Tibial nerve (tissue), 4 donors: ENCODE measurements around the gene GALNT14. TPM values are rescaled to one million over a fixed set of nuclear protein-coding genes. Genes with fewer than 3 reads are reported as not detected.

ENCODE experiments used
- DNase-seq, 2 donors: peaks; one replicate each; pipeline ENCODE4 v3.0.0-alpha.2; 2019; ENCODE audit warnings: low spot score in 2 of 2
- H3K27ac ChIP-seq, 4 donors: fragments of 200-600 bp; sonication (generic) in 3 of 4; one replicate each; pipeline ENCODE4 v1.5.1; 2017 to 2019; ENCODE audit warnings: mild to moderate bottlenecking in 1 of 4
- H3K27me3 ChIP-seq, 2 donors: fragments of 200-600 bp; sonication (generic) in 1 of 2; one replicate each; pipeline versions ENCODE4 v1.5.1 to v1.6.0; 2017 to 2019
- H3K36me3 ChIP-seq, 3 donors: fragments of 200-600 bp; sonication (generic); one replicate each; pipeline ENCODE4 v1.5.1; 2018 to 2019
- H3K4me1 ChIP-seq, 4 donors: fragments of 200-600 bp; sonication (generic) in 3 of 4; one replicate each; pipeline ENCODE4 v1.5.1; 2017 to 2019
- H3K4me3 ChIP-seq, 4 donors: fragments of 200-600 bp; sonication (generic) in 3 of 4; one replicate each; pipeline ENCODE4 v1.5.1; 2017 to 2019; ENCODE audit warnings: mild to moderate bottlenecking in 1 of 4, moderate library complexity in 1 of 4
- H3K9me3 ChIP-seq, 4 donors: fragments of 200-600 bp; sonication (generic) in 3 of 4; one replicate each; pipeline ENCODE4 v1.5.1; 2017 to 2019
- EP300 ChIP-seq, 2 donors: sonication (generic); formaldehyde crosslinking; IDR thresholded peaks; one replicate each; pipeline ENCODE4 v1.6.1; 2017; ENCODE audit warnings: antibody characterized with exemption in 2 of 2, mild to moderate bottlenecking in 1 of 2
- POLR2A ChIP-seq, 2 donors: fragments of 450-650 bp; IDR thresholded peaks; one replicate each; pipeline ENCODE4 v1.6.1; 2017; ENCODE audit warnings: antibody characterized with exemption in 2 of 2, mild to moderate bottlenecking in 2 of 2, moderate library complexity in 2 of 2
- WGBS, 2 donors: methylation state at CpG; one replicate each; pipeline ENCODE4 v1.1.5; 2018; 5-methylcytosine and 5-hydroxymethylcytosine counted together
- total RNA-seq, 4 donors: library from RNA; depleted of rRNA; stranded (reverse); fragments of >200 nt; gene quantifications; one replicate each; pipeline ENCODE4 v1.1.0, GENCODE V29; 2016
- TF ChIP-seq, protein P1 (sequence below), 5 experiments: fragments of 200-600 bp in 3 of 5; fragments of 450-650 bp in 2 of 5; sonication (generic) in 3 of 5; IDR thresholded peaks; one replicate each; pipeline ENCODE4 v1.5.1; 2016 to 2019; ENCODE audit warnings: antibody characterized with exemption in 5 of 5, mild to moderate bottlenecking in 3 of 5, moderate library complexity in 2 of 5

GALNT14 gene
- total RNA-seq, 4 donors from 2014 or later, result 0.21 to 4.2 (median 0.78) TPM; not detected in 1

DNA sequence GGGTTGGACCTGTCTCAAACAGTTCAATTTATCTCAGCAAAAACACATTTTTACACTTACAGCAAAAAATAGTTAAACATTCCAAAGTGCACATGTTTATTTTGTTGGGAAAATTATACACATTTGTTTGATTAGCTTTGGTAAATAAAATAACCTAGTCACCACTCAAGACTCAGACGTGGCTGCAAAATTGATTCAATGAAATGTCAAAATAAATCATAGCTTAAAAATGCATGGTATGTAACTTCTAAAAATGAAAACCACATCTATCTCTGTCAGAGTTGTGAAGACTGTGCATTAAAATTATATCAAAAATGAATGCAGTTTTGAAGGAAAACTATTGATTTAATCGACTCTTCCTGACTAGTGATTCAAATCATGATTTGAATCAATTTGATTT is 56.7 kb downstream of the GALNT14 start:
- no peak for TF ChIP-seq EP300 (IDR thresholded peaks at IDR 0.05)
- no peak for TF ChIP-seq POLR2A (IDR thresholded peaks at IDR 0.05)
- TF ChIP-seq, protein P1, sequence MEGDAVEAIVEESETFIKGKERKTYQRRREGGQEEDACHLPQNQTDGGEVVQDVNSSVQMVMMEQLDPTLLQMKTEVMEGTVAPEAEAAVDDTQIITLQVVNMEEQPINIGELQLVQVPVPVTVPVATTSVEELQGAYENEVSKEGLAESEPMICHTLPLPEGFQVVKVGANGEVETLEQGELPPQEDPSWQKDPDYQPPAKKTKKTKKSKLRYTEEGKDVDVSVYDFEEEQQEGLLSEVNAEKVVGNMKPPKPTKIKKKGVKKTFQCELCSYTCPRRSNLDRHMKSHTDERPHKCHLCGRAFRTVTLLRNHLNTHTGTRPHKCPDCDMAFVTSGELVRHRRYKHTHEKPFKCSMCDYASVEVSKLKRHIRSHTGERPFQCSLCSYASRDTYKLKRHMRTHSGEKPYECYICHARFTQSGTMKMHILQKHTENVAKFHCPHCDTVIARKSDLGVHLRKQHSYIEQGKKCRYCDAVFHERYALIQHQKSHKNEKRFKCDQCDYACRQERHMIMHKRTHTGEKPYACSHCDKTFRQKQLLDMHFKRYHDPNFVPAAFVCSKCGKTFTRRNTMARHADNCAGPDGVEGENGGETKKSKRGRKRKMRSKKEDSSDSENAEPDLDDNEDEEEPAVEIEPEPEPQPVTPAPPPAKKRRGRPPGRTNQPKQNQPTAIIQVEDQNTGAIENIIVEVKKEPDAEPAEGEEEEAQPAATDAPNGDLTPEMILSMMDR (IDR thresholded peaks at IDR 0.05), result no peak
- no peaks in the 10 kb centered on the region for H3K4me1 ChIP-seq
- no peaks in the 10 kb centered on the region for H3K36me3 ChIP-seq
- no peak overlapping the region for H3K27ac ChIP-seq
- no peak overlapping the region for H3K4me3 ChIP-seq
- H3K9me3 ChIP-seq, result no peaks in the 10 kb centered on the region
- H3K27me3 ChIP-seq, result no peaks in the 10 kb centered on the region
- 38 to 46% methylated on average over 2 of the region's 2 CpGs for WGBS, 2 donors
- DNase-seq, result no peak

DNA sequence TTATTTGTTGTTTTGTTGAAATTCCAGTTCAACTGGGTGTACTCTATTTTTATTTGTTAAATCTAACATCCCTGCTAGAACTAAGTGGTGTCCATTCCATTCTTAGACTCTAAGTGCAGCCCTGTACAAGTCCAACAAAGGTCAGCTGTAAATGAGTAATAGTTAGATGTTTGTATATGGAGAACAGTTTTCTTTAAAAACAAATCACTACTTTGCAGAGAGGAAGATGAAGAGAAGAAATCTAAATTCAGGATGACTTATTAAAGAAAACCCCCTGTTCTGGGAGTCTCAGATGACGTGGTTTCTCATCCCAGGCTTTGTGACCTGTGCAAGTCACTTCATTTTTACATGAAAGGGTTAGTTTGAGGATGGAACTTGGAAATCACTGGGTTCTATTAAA is 57.9 kb downstream of the GALNT14 start:
- H3K27ac ChIP-seq, result no peak overlapping the region
- no peak overlapping the region for H3K4me3 ChIP-seq
- no peaks in the 10 kb centered on the region for H3K36me3 ChIP-seq
- H3K4me1 ChIP-seq, result no peaks in the 10 kb centered on the region
- DNase-seq, result no peak
- 80% methylated on average over 1 of the region's 1 CpG for WGBS, 2 donors
- TF ChIP-seq POLR2A (IDR thresholded peaks at IDR 0.05) (no peak), EP300 (IDR thresholded peaks at IDR 0.05) (no peak)
- TF ChIP-seq, protein P1 (IDR thresholded peaks at IDR 0.05), result no peak
- no peaks in the 10 kb centered on the region for H3K9me3 ChIP-seq
- no peaks in the 10 kb centered on the region for H3K27me3 ChIP-seq

DNA sequence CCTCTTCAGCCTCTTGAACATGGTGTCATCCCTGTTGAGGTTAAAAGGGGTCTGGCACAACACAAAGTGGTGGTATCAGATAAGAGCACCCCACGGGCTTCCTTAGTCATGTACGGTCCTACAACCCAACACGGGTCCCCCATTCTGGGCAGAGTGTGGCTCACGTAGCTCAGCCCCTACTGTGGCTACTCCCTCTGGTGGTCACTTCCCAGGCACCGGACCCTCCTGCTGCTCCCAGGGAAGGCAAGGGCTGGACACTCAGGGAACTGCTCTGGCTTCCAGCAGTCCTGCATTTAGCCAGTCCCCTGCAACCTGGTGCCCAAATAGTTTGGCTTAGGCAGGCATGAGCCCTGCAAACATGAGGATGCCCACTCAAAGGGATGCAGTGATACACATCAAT is 58.6 kb downstream of the GALNT14 start:
- no peak overlapping the region for H3K4me3 ChIP-seq
- no peaks in the 10 kb centered on the region for H3K36me3 ChIP-seq
- 50 to 56% methylated on average over 5 of the region's 5 CpGs for WGBS, 2 donors
- no peak overlapping the region for H3K27ac ChIP-seq
- no peak for DNase-seq
- no peaks in the 10 kb centered on the region for H3K27me3 ChIP-seq
- TF ChIP-seq, protein P1 (IDR thresholded peaks at IDR 0.05), result peak in 1 of 5 experiments; percentile 11
- TF ChIP-seq POLR2A (IDR thresholded peaks at IDR 0.05), result no peak
- no peak for TF ChIP-seq EP300 (IDR thresholded peaks at IDR 0.05)
- H3K9me3 ChIP-seq, result no peaks in the 10 kb centered on the region
- H3K4me1 ChIP-seq, result no peaks in the 10 kb centered on the region

DNA sequence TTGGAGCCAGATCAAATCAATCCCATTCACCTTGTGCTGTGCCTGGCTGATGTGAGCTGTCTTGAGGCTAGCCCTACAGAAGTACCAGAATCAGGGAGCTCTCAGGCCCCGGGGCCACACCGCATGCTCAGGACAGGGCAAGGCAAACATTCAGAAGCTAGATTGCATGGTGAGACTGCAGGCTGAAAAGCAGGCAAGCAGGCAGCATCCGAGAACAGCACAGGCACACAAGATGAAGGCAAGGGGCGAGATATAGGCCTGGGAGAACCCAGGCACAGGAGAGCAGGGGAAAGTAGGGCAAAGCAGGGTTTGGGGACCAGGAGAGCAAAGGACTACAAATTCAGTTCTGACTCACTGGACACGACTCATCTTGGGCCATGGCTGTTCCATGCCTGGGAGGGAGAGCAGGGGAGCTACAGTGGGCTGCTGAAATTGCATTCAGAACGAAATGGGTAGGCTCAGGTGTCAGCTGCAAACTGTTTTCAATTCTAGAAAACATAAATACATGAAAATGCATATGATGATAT is 59.6 kb downstream of the GALNT14 start:
- no peaks in the 10 kb centered on the region for H3K36me3 ChIP-seq
- no peak overlapping the region for H3K27ac ChIP-seq
- TF ChIP-seq POLR2A (IDR thresholded peaks at IDR 0.05), result no peak
- TF ChIP-seq, protein P1 (IDR thresholded peaks at IDR 0.05), result no peak
- no peak for TF ChIP-seq EP300 (IDR thresholded peaks at IDR 0.05)
- H3K4me1 ChIP-seq, result no peaks in the 10 kb centered on the region
- H3K4me3 ChIP-seq, result no peak overlapping the region
- no peak for DNase-seq
- 72 to 82% methylated on average over 6 of the region's 6 CpGs for WGBS, 2 donors
- H3K27me3 ChIP-seq, result no peaks in the 10 kb centered on the region
- H3K9me3 ChIP-seq, result no peaks in the 10 kb centered on the region

DNA sequence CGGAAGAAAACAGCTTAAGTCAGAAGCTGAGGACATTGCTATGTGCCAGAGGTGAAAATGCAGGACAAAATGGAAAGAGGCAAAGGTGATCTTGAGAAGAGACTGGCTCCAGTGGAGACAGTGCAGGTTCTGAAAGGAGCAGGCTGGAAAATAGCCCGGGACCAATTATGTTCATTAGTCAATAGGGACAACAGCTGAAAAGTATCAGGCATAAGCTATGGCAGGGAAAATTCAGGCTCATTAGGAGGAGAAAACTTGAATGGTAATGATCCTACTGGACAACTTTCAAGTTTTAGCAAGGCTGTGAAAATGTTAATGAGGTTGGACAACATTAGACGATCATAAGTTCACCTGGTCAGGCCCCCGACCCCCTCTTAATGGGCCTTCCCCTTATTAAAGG is 60.2 kb downstream of the GALNT14 start:
- WGBS, 2 donors, result 77 to 78% methylated on average over 4 of the region's 4 CpGs
- Histone ChIP-seq H3K36me3 (no peaks in the 10 kb centered on the region), H3K27ac (no peak overlapping the region), H3K27me3 (no peaks in the 10 kb centered on the region), H3K4me1 (no peaks in the 10 kb centered on the region), H3K4me3 (no peak overlapping the region), H3K9me3 (no peaks in the 10 kb centered on the region)
- no peak for TF ChIP-seq EP300 (IDR thresholded peaks at IDR 0.05)
- TF ChIP-seq, protein P1 (IDR thresholded peaks at IDR 0.05), result no peak
- TF ChIP-seq POLR2A (IDR thresholded peaks at IDR 0.05), result no peak
- no peak for DNase-seq
